Cardiac fibroblast (primary cell): ENCODE data around the gene ZNF454.

Experiments
- DNase-seq, 2 donors: peaks; one replicate each; pipeline versions ENCODE4 v3.0.0 to v3.0.0-alpha.2; 2010; ENCODE audit warnings: low read depth in 2 of 2
- H3K4me3 ChIP-seq, 2 donors: replicated peaks in 1 of 2; 1 replicate in 1 of 2; 2 replicates in 1 of 2; pipeline ENCODE4 v1.5.1; 2011; ENCODE audit warnings: low read depth in 2 of 2, low read length in 2 of 2, mild to moderate bottlenecking in 2 of 2, moderate library complexity in 1 of 2
- CTCF ChIP-seq: IDR thresholded peaks from one replicate; pipeline ENCODE4 v1.5.1; 2011; ENCODE audit warnings: low read depth, mild to moderate bottlenecking, low read length, inconsistent platforms

ZNF454 gene

DNA sequence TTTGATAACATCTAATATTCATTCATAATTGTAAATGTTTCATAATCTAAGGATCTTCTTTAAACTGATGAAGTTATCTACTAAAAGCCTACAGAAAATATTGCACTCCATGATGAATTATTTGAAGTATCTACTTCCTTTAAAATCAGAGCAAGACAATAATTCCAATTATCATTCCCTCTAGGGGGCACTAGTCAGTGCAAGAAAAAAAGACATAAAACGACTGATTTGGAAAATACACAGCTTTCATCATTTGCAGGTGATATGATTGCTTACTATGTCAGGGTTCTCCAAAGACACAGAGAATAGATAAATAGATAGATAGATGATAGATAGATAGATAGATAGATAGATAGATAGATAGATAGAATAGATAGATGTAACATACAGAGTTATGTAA is 67.7 kb downstream of the ZNF454 start:
- peak in 1 of 2 donors; percentile 11 for DNase-seq

More for the DNA sequence above, 67.7 kb downstream of the ZNF454 start:
- peak; percentile 22 for TF ChIP-seq CTCF
- no peak overlapping the region for H3K4me3 ChIP-seq
